A673 (cell line): ENCODE data around the gene OLFM3.

Source experiments
- CTCF ChIP-seq: fragments of 300-800, 200-600 bp; sonication (generic); conservative IDR thresholded peaks from 2 replicates; pipeline ENCODE4 v1.5.1; 2017; ENCODE audit warnings: low read depth, mild to moderate bottlenecking, antibody characterized with exemption, low read length, moderate library complexity, mixed read lengths
- EZH2 ChIP-seq: fragments of 200-600 bp; sonication (generic); IDR thresholded peaks from 2 replicates; pipeline ENCODE4 v1.6.1; 2017; ENCODE audit warnings: borderline replicate concordance, low read depth, mild to moderate bottlenecking, mixed read lengths, antibody characterized with exemption, low read length; ENCODE audit not compliant: poor library complexity, severe bottlenecking

GRCh38 chr1:101852936-101853335, 143.8 kb downstream of the OLFM3 start:
- TF ChIP-seq EZH2 (no peak), CTCF (no peak)
